LNCaP clone FGC (cell line): ENCODE results near the gene ZNF214.

Experiments used
- DNase-seq: peaks from one replicate; pipeline ENCODE4 v3.0.0-alpha.2; 2011; ENCODE audit warnings: low read depth
- H3K4me3 ChIP-seq: 2 replicates; pipeline ENCODE4 v1.5.1; 2011; ENCODE audit warnings: mild to moderate bottlenecking, low read depth, low read length, control low read depth
- CTCF ChIP-seq: IDR thresholded peaks from 2 replicates; pipeline ENCODE4 v1.5.1; 2012; ENCODE audit warnings: mild to moderate bottlenecking; ENCODE audit not compliant: control insufficient read depth, insufficient read depth; ENCODE audit errors: extremely low read depth

Gene ZNF214

GRCh38 chr11:7020183-7020917 is at the start of gene ZNF214, which contains the start of gene NLRP14:
TSS of gene ZNF214 (minus strand) at chr11:7020346. CDS start at chr11:7002835, 17,511 bp downstream.
TSS of gene NLRP14 (plus strand) at chr11:7020479. CDS start at chr11:7038587, 18,108 bp downstream.
- peak; percentile 81 for DNase-seq
- no peak for TF ChIP-seq CTCF
- peak within 1 kb of the TSS; percentile 72 for H3K4me3 ChIP-seq

DNA sequence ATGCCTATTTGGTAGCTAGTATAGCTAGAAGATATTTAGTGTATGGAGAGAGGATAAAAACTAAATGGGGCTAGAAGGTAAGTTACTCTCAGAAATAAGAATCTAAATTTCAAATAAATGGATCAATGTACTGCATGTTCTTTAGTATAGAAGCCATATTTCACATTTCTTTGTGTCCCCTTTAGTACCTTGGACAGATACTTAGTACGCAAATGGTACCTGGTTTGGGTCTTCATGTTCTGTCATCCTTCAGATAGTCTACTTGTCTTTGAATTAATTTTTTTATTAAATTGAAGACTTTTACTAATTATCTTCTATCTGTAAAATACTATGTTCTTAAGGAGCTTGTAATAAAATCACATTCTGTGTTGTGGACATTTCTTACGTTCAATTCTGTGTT is 42.4 kb upstream of the ZNF214 start:
- TF ChIP-seq CTCF: no peak
- DNase-seq: no peak
- no peak overlapping the region for H3K4me3 ChIP-seq

- H3K4me3 ChIP-seq: no peak overlapping the region
- no peak for TF ChIP-seq CTCF
- DNase-seq: no peak
Measured at GRCh38 chr11:7060868-7061267, 40.7 kb upstream of the ZNF214 start.

DNA sequence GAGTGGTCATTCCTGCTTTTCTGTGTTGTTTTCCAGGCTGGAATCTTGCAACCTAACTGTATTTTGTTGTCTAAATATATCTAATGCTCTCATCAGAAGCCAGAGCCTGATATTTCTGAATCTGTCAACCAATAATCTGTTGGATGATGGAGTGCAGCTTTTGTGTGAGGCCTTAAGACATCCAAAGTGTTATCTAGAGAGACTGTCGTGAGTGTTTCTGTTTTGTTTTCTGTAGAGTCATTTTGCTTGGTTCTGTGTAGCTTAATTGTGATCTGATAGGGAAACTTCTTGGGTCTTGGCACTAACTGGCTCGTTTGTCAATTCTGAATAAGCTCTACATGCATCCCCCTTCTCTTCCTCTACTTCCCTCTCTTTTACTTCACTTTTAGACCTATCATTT is 37.5 kb upstream of the ZNF214 start:
- DNase-seq: no peak
- no peak overlapping the region for H3K4me3 ChIP-seq
- no peak for TF ChIP-seq CTCF

GRCh38 chr11:7056828-7057513 is 36.8 kb upstream of the ZNF214 start:
- no peak for DNase-seq
- H3K4me3 ChIP-seq: no peak overlapping the region
- TF ChIP-seq CTCF: no peak

- no peak for TF ChIP-seq CTCF
- no peak for DNase-seq
- H3K4me3 ChIP-seq: no peak overlapping the region
Measured at GRCh38 chr11:7050191-7050590, 30.0 kb upstream of the ZNF214 start.
